GM21367 (cell line): ENCODE results near the gene TEX29.

Source experiments
- ATAC-seq: cut with Tn5 transposase; IDR thresholded peaks from one replicate; pipeline ENCODE4 v1.9.1; 2021; ENCODE audit not compliant: unreplicated experiment

TEX29 gene

DNA sequence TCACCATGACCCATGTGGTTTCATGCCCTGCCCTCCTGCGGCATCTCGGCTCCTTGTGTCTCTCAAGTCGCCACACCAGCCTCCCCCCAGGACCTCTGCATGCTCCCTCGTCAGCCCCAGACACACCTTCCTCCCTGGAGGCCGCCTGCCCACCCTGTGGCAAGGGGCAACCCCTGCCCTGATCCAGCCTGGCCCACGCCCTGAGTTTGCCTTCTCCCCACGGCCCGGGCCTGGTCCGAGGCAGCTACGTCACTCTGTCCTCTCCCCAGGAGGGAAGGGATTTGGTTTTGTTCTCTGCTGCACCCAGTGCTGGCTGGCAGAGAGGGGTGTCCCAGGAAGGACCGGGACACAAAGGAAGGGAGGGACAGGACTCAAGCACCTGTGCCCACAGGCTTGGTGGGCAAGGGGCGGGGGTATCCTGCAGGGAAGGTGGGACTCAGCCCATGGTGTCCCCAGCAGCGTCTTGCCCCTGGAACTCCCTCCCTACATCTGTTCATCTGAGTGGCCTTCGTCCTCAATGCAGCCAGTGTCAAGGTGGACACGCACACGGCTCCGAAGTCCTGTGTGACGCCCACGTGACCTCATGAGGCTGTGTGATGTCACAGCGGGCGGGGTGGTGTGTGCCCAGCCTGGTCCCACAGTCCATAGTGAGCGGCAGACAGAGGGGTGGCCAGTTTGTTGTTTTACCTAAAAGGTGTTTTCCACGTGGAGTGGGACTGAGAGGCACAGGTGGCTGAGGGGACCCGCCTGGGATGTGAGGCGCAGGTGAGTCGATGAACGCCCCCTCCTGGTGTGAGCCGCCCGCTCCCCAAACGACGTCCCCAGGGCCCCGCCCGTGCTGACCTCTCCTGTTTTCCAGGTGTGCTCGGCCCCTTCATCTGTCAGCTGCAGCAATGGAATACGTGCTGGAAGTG is at the start of gene TEX29:
TSS of gene TEX29 (plus strand) at position 645 of the 914 bp plus-strand sequence. CDS start at position 894, 249 bp downstream.
- no peak for ATAC-seq

DNA sequence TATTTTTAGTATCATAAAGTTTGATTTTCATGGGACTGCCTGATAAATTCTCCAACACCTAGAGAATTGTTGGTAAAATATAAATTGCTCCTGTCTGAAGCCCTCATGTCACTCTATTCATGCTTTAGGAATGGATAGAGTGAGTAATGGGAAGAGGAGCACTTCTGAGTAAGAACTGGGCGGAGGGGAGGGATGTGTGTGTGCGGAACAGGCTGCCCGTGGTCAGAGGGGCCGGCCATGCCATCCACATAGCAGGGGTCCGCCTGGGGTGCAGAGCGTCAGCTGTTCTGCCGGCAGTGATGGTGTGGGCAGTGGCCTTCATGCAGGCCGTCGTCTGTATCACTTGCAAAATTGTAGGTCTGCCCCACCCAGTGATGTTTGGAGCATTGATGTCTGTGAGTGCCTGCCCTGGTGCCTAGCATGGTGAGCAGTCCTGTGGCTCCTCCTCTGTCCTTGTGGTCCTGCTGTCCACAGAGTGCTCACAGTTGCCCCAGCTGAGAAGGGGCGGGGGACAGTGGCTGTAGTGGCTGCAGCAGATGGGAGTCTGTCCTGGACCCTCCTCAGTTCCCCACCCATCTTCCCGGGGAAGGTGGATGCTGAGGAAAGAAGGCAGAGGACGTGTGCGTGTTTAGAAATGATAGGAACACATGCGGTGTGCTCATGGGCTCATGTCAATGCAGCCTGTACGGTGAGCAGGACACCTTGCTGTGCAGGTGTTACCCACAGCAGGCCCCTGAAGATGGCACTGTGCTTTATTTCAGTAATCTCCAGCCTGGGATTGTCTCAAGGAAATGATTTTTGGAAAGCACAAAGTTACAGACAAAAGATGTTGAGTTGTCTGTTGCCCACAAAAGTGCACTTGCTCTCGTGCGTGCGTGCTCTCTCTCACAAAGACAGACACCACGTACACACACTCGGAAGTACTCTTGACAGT is 49.4 kb upstream of the TEX29 start:
- ATAC-seq, result no peak

DNA sequence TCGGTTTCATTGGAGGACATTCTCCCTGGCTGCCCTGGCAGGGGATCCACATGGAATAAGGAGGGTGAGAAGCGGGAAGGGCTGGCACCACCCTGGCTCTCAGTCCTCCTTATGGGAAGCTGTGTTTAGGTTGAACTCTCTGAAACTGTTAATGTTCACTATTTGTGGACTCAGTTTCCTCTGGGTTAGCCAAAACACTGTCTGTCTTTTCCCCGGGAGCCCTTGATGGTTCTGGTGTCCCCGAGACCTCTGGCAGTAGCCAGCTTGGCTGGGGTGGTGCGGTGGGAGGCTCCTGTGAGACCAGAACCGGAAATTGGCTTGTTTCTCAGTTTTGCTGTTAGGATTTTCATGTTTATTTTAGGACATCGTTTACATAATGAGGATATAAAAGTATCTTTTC is 48.3 kb upstream of the TEX29 start:
- no peak for ATAC-seq

DNA sequence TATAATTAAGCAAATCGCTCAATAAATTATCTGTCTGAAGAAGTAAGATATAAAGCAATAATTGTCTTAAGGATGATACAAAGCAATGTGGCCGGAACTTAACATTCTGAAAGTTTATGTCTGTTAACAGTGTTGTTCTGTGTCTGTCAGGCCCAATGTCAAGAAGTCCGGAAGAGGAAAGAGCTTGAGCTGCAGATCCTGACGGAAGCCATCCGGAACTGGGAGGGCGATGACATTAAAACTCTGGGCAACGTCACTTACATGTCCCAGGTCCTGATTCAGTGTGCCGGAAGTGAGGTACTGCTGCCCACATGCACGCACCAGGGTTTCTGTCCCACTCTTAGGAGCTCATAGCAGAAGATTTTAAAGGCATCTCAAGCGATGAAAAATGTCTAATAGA is 45.1 kb upstream of the TEX29 start:
- ATAC-seq, result no peak

DNA sequence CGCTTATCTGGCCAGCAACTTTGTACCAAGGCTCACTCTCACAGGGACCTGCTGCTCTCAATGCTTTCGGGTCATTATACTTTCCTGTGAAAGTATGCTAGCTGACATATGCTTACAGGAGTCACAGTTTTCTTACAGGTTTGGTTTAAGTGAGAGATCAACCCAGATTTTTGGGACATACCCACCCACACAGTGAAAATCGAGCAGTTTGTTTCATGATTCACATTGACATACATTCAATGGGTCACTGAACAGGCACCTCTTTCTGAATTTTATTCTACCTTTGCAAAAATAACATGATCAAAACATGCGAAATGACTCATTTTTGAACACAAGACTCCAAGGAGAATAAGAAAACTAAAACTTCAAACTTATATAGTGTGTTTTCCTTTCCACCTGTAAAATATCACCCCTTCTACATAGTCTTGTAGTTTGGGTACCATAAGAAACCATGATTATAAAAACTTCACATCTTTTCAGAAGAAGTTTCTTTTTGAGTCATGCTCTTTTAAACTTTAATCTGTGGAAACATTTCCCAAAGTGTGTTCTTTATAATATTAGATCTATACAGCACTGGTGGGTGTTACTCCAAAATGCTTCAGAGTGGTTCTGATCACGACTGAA is 44.3 kb upstream of the TEX29 start:
- no peak for ATAC-seq

DNA sequence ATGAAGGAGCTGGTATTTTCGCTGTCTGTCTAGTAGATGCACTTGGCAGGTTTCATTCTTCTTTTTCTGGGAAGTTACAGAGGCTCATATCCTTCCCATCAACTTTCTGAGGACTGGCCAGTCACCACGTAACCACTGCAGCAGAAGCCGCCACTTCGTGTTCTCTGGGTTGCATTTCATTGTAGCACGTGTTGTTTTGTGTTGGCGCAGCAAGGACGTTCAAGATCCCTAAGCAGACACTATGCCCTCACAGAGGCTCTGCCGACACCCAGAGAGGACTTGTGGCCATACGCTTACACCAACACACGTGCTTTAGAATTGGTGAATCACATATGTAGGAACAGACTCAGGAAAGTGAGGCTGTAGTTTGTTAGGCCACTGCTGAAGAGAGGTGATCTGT is 42.2 kb upstream of the TEX29 start:
- no peak for ATAC-seq

DNA sequence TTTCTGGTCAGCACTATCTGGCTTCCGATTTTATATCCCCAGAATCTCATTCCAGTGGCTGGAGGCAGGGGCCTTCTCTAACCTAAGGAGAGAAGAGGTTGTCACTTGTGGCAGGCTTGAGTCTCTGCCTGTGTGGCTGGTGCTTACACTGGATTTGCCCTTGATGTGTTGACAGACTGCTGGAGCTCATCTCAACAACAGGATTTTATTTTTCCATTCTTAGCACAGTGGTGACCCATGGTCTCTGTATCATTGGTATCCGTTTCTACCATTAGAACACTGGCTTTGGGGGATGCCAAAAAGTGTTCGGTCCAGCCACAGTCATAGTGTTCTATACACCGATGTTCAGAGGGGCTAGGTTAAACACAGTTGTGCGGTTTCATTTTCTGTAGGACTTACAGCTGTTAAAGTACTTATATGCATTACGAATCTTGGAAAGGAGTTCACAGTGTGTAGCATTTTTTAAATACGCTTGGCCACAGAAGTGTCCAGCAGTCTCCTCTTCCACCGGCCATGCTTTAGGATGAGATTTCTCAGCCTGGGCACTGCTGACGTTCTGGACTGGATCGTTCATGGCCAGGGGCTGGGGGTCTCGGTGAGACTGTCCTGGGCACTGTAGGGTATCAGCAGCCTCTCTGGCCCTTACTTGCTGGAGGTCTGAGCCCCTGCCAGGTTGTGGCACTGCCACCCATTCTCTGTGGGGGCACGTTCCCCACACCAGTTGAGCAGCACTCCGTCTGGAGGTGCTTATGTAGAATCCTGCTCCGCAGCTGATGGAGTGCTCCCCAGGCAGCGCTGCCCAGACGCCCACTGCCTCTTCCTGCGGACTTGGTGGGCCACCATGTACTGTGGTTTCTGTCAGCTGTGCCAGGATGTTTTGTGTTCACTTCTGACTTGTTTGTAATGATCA is 41.4 kb upstream of the TEX29 start:
- ATAC-seq, result no peak

DNA sequence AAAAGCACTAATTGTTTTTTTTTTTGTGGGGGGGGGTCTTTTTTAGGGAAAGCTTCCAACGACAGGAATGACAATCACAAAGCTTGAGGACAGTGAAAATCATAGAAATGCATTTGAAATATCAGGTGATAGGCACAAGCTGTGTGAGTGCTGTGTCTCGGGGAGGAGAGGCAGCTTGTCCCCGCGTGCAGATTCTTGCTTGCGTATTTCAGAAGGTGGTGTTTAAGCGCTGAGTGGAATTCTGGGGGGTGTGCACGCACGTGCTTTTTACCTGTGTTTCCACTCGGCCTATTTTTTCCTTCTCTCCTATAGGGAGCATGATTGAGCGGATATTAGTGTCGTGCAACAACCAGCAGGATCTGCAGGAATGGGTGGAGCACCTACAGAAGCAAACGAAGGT is 40.2 kb upstream of the TEX29 start:
- no peak for ATAC-seq

DNA sequence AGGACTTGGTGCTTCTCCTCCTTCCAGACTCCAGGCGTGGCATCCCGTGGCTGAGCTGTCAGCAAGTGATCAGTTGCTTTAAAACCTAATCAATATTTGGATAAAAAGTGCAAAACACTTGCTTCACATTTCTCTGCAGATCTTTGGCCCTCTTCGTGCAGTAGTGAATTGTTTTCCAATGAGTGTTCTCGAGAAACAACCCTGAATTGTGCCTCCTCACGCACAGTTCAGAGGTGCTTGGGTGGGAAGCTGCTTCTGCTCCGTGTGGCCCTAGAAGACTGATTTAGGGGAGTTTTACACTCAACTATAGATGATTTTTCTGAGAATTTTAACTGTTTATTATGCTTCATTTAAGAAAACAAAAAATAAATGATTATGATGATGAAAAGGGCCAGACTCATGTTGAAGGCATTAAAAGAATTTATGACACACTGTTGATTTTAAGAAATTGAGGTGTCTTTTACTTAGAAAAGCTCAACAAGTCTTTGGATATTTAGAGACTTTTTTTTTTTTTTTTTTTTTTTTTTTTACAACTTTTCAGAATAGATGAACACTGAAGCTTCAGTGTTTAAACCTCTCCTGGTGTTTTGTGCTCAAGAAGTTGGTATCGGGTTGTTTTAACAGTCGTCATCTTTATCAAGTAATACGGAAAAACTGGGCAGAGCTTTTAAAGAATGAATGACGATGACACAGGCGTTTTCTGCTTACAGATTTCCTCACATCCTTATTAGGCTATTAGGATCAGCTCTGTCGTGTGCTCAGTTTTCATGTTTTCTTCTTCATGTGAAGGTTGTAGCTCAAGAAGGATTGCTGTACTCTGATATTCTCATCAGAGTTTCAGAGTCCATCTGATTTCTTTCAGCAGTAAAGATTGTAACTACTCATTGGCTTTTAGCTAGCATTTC is 39.5 kb upstream of the TEX29 start:
- no peak for ATAC-seq

DNA sequence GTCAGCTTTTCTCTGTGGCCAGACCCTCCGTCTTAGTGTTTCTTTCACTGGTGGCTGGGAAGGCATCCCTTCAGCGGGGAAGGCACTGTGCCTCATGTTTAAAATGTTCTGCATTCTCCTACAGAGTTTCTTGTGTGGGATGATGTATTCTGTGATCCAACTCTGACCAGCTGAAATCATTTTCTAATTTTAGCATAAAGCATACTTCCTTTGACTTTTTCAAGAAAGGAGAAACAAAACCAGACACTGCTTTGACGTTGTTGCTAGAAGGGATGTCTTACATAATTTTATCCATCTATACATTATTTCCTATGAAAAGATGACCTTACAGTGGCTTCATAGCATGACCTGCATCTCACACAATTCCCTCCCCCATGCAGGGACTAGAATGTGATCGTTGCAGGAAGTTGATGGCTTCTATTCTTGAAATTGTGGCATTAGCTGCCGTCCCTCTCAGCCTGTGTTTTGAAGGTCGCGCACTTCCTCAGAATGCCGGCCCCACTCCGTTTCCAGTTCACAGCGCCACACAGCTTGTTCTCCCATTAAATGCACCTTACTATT is 38.6 kb upstream of the TEX29 start:
- no peak for ATAC-seq

DNA sequence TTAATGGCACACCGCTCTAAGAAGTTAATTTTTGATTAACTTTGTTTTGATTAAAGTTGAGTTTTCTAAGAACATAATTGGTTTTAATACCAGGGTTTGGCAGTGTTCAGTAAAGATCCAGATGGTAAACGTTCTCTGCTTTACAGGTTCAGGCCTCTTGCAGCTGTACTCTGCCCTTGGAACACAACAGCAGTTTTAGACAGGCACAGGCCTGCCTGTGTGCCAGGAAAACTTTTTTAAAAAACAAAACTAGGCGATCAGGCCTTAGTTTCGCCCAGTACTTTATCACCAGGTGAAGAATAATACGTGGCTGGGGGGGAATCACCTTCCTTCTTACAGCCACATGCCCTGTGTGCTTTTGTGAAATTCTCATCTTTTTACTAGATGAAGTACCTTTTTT is 38.0 kb upstream of the TEX29 start:
- ATAC-seq, result no peak

DNA sequence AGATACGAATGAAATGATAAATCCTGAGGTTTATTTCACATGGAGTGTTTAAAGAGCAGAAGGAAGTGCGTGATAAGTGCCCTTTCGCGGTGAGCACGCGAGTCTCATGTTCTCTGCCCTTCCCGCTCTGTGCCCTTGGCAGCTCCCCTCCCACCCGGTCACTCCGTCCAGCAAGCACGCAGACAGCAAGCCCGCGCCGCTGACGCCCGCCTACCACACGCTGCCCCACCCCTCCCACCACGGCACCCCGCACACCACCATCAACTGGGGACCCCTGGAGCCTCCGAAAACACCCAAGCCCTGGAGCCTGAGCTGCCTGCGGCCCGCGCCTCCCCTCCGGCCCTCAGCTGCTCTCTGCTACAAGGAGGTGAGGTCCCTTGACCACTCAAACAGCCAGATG is 37.4 kb upstream of the TEX29 start:
- ATAC-seq, result no peak

DNA sequence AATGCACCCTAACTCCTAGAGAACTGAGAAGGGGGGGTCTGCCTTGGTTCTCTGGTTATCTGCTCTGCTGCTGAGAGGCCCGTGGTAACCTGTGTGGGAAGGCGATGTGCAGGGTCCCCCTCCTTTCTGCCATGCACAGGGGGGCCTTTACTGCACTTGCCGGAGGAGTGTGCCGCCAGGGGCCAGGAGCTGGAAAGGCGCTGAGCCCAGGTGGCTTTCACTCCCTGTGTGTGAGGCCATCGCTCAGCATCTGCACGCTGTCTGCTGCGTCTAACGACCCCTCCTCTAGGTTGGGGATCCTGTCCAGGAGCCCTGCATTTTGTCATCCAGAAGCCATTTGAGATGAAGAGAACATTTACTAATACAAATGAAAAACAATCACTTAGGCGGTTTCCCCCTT is 37.0 kb upstream of the TEX29 start:
- ATAC-seq, result no peak

DNA sequence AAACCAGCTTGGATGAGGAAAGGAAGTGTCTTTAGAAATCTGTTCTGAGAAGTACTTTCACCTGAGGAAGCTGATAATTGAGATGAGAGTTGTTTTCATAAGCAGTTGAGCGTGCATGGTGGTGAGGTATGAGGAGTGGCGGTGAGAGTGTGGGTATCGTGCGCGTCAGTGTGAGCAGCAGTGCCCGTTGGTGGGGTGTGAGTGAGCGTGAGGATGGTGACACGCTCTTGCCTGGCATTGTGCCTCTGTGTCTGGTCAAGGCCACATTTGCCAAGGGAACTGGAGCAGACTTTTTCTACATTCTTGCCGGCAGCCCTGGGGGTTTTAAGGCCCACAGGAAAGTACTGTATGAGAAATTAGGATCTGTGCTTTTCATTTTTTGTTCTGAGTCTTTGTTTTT is 36.5 kb upstream of the TEX29 start:
- ATAC-seq, result no peak

DNA sequence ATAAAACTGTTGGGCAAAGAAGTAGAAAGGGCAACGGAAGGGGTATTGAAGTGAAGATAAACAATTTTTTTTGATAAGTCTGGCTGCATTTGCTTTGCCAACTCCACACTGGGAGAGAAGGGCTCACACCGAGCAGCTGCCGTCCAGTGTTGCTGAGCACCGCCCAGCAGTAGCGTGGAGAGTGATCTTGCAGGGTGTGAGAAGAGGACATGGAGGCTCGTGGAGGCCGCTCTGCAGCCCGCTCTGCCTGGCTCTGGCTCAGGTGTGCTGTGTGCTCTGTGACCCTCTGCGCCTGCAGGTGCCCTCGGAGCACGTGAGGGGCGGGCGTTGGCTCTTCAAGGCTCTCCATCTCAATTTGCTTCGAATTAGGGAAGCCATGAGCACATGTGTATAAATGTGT is 35.9 kb upstream of the TEX29 start:
- no peak for ATAC-seq

DNA sequence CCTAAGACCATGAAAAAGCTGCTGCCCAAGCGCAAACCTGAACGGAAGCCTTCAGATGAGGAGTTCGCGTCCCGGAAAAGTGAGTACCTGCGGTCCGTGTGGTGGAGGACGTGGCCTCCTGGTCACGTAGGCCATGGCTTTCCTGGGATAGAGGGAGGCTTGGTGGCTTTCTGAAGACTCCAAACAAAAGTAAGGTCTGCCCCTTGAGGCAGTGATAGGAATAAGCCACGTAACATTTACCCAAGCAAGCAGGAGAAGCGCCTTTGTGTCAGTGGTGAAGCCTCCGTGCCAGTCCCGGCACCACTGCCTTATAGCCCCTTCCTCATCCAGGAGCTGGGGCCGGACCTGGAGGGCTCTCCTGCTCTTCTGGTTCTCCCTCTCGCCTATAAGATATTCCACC is 34.3 kb upstream of the TEX29 start:
- ATAC-seq, result no peak

DNA sequence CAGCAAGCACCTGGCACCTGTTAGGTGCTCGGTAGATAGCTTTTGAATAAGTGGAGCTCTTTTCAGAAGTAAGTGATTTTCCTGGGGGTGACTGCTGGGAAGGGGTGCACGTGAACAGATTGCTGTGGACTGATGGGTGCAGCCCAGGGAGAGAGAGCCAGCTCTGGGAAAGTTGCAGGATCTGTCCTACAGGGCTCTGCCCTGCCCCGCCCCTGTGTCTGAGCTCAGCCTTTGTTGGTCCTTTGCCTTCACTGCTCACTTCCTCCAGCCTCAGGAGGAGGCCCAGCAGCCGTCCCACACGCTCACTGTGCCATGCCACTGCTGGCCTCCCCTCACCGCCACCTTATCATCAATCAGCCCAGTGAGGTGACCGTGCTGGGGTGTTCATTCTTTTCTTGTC is 33.7 kb upstream of the TEX29 start:
- no peak for ATAC-seq

DNA sequence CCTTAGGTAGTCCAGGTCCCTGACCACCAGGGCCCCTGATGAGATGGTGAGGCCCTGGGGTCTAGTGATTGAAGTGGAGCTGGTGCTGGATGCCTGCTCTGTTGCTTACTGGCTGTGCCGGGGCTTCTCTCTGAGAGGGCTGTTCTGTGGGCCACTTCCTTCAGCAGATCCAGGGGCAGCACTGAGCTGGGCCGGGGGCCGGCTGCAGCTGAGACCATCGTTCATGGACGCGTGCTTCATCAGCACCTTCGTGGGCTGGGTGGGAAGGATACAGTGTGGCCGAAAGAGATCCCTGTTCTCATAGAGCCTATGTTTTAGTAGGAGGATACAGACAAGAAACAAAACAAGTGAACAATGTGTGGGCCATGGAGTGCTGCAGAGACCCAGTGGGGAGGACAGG is 33.2 kb upstream of the TEX29 start:
- no peak for ATAC-seq

DNA sequence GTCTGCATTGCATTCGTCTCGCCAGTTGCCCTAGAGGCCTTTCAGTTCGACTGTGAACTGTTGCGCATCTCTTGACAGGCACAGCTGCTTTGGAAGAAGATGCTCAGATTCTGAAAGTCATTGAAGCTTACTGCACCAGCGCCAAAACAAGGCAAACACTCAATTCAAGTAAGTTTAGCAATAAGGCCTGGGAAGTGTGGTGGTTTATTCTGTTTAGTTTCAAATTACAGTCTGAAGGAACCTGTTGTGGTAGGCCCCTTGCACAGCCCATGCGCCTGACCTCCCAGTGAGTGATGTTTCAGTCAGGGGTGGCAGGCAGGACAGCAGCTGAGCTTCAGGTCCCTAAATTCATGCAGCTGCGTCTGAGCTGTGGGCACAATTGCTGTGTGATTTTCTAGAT is 32.2 kb upstream of the TEX29 start:
- no peak for ATAC-seq
